C1 segment of cervical spinal cord (tissue), 14 donors: ENCODE data around the gene MXD4.
"Not testable (repeated sequence)": the region's sequence is repeated elsewhere in the genome, so short reads cannot be mapped to it uniquely, and the experiment has no call there.

Experiments used
- DNase-seq, 14 donors: peaks; one replicate each; lab custom pipeline; 2025; lab: John Stamatoyannopoulos, UW

The MXD4 gene

GRCh38 chr4:2222838-2223237, 39.1 kb downstream of the MXD4 start:
- no peak for DNase-seq

DNA sequence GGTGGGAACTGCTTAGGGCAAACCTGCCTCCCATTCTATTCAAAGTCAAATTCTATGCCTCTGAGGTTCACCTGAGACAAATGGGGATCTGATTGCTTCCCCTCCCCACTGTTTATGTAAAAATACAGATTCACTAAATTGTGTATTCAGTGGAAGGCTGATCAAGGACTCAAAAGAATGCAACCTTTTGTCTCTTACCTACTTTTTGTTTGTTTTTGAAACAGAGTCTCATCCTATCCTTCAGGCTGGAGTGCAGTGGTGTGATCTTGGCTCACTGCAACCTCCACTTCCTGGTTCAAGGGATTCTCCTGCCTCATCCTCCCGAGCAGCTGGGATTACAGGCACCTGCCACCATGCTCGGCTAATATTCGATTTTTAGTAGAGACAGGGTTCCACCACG, 40.5 kb downstream of the MXD4 start:
- not testable (repeated sequence) for DNase-seq

GRCh38 chr4:2220016-2220630, 41.8 kb downstream of the MXD4 start:
- DNase-seq, result peak in 11 of 14 donors; percentile 5 to 76 (median 43)

DNA sequence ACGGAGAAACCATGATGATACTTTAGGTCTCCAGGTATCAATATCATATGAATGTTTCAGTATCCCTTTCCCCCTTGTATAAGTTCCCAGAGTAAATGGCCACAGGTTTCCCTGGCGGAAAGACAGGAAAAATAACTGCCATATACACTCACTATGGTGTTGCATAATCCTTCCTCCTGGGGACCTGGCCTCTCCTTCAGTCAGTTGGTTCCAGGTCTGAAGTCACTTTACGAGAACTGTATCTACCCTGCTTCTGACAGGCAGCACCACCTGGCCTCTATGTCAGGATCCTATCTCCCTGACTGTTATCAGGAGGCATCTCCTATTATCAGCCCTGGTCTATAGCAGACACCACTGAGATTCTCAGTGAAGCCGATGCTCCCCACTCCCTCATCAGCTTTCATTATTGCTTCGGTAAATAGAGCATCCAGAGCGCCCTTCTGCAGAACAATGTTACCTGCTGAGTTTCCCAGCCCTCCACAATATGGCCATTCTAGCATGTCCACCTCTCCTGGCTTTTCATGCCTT, 42.6 kb downstream of the MXD4 start:
- peak in 1 of 14 donors; percentile 67 for DNase-seq

DNA sequence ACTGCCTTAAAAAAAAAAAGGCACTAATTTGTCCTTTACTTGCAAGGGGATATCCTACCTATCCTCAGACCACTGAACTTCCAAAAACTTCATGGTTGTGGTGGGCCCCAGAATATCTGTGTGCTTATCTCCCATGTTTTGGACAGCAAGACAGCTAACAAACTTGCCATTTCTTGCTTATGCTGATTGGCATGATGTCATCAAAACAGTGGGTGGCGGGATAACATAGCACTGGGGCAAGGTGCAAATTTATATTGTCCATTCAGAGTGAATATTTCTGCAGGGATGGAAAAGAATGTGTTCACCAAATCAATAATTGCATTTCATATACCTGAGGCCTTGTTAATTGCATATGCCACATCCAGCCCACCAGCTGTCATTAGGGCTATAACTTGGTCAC, 43.5 kb downstream of the MXD4 start:
- DNase-seq, result no peak

- no peak for DNase-seq
These were observed 44.2 kb downstream of the MXD4 start for GRCh38 chr4:2217726-2218125.

DNA sequence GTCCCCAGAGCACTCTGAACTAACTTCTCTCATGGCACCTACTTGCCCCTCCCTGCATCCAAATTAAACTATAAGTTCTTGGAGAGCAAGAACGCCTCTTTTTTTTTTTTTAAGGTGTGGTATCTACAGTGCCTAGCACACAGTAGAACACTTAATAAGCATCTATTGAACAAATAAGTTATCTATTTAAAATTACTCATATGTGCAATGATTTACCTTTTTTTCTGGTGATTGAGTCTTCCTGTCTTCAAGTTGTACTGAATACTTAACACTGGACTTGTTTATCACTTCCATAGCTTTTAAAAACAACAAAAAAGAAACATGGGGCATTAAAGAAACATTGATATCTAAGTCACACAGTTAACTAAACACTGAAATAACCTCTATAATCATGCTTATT, 49.1 kb downstream of the MXD4 start:
- no peak for DNase-seq

- not testable (repeated sequence) for DNase-seq
These were observed 59.1 kb downstream of the MXD4 start for GRCh38 chr4:2202789-2203188.
